ENCODE results near the gene NAT16.

NAT16 gene

DNA sequence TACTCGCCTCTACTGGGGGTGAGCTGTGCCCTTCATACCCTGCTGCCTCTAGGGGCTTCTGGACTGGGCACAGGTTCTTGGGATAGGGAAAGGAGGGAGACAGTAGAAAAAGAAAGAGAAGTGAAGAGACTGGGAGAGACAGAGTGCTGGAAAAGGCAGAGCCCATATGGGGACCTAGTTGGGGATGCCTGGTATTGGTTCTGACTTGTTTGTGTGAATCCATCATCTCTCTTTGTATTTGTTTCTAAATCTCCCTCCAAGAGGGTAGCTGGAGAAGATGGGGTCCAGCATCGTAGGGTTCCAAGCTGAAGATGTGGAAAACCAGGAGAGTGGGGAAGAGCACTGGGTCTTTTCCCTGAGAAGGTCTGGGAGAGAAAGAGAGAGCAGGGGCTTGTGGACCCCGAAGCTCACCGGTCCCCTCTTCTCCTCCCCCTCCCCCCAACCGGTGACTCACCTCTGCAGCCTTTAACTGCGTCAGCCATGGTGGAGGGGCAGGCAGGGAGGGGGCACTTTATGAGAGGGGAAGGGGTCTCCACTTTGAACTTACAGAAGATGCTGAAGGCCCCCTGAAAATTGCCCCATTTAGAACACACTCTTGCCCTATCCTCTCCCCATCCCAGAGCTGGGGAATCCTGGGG lies 11.6 kb downstream of the NAT16 start:
- Histone ChIP-seq H3K9me3 (ENCODE audit: severe bottlenecking) (no peaks in the 10 kb centered on the region), H3K27me3 (ENCODE audit: insufficient read depth, poor library complexity, severe bottlenecking) (peaks cover 70% of the 10 kb centered on the region), H3K27ac (ENCODE audit: poor library complexity, severe bottlenecking) (no peak overlapping the region), H3K4me1 (ENCODE audit: insufficient read depth, poor library complexity, severe bottlenecking) (peaks cover 26% of the 10 kb centered on the region), H3K4me3 (ENCODE audit: severe bottlenecking) (no peak overlapping the region), H3K36me3 (ENCODE audit: low read depth) (no peaks in the 10 kb centered on the region)
- no peak for TF ChIP-seq CTCF (IDR thresholded peaks at IDR 0.05; ENCODE audit: poor library complexity, severe bottlenecking)
- no peak for DNase-seq (ENCODE audit: low spot score)
- no peak for ATAC-seq (ENCODE audit: low read depth)

DNA sequence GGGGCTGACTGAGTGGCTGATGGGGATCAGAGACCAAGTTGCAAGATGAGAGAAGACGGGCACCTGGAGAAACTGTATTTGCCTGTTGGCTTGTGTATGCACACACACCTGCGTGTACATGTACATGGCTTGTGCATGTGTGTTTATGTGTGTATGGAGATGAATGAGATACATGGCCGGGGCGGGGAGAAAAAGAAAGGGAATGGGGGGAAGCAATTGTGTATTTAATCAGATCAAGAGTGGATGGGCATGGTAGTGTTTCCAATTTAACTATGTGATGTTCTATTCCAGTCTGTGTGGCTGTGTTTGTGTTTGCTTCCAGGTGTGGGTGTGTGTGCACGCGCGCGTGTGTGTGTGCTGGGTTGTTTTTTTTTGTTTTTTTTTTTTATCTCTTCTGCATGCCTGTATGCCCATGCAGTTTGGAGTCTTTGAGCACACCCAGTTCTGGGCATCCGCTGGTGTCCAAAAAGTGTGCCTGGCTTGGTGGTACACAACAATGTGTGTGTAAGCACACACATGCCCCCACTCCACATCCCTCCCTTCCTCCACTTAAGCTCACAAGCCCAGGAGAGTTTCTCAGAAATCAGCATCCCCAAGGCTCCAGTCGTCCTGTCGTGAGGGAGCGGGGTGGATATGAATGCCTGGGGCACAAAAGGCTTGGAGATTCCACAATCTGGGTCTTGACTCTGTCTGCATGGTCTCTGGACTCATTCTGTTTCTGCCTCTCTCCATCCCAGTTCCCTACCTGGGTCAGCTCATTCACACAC lies 12.3 kb downstream of the NAT16 start:
- Histone ChIP-seq H3K4me1 (ENCODE audit: insufficient read depth, poor library complexity, severe bottlenecking) (peaks cover 22% of the 10 kb centered on the region), H3K36me3 (ENCODE audit: low read depth) (no peaks in the 10 kb centered on the region), H3K27me3 (ENCODE audit: insufficient read depth, poor library complexity, severe bottlenecking) (peaks cover 63% of the 10 kb centered on the region), H3K27ac (ENCODE audit: poor library complexity, severe bottlenecking) (no peak overlapping the region), H3K9me3 (ENCODE audit: severe bottlenecking) (no peaks in the 10 kb centered on the region), H3K4me3 (ENCODE audit: severe bottlenecking) (no peak overlapping the region)
- DNase-seq (ENCODE audit: low spot score) (no peak), ATAC-seq (ENCODE audit: low read depth) (no peak)
- TF ChIP-seq CTCF (IDR thresholded peaks at IDR 0.05; ENCODE audit: poor library complexity, severe bottlenecking), result no peak

- DNase-seq (ENCODE audit: low spot score), result no peak
- ATAC-seq (ENCODE audit: low read depth), result no peak
- Histone ChIP-seq H3K4me1 (ENCODE audit: insufficient read depth, poor library complexity, severe bottlenecking) (peaks cover 22% of the 10 kb centered on the region), H3K27ac (ENCODE audit: poor library complexity, severe bottlenecking) (no peak overlapping the region), H3K4me3 (ENCODE audit: severe bottlenecking) (no peak overlapping the region), H3K36me3 (ENCODE audit: low read depth) (0 out of 2 replicates have a peak, but pooled peaks cover 3% of the 10 kb centered on the region), H3K9me3 (ENCODE audit: severe bottlenecking) (no peaks in the 10 kb centered on the region), H3K27me3 (ENCODE audit: insufficient read depth, poor library complexity, severe bottlenecking) (peaks cover 55% of the 10 kb centered on the region)
- no peak for TF ChIP-seq CTCF (IDR thresholded peaks at IDR 0.05; ENCODE audit: poor library complexity, severe bottlenecking)
Measured at GRCh38 chr7:101166909-101167644, 13.0 kb downstream of the NAT16 start.

- peaks cover 50% of the 10 kb centered on the region for H3K27me3 ChIP-seq (ENCODE audit: insufficient read depth, poor library complexity, severe bottlenecking)
- peaks cover 22% of the 10 kb centered on the region for H3K4me1 ChIP-seq (ENCODE audit: insufficient read depth, poor library complexity, severe bottlenecking)
- H3K4me3 ChIP-seq (ENCODE audit: severe bottlenecking), result no peak overlapping the region
- H3K36me3 ChIP-seq (ENCODE audit: low read depth), result peaks cover 8% of the 10 kb centered on the region; the same call in 1 of the 2 replicates
- no peak for TF ChIP-seq CTCF (IDR thresholded peaks at IDR 0.05; ENCODE audit: poor library complexity, severe bottlenecking)
- DNase-seq (ENCODE audit: low spot score) (no peak), ATAC-seq (ENCODE audit: low read depth) (no peak)
- H3K27ac ChIP-seq (ENCODE audit: poor library complexity, severe bottlenecking), result no peak overlapping the region
- no peaks in the 10 kb centered on the region for H3K9me3 ChIP-seq (ENCODE audit: severe bottlenecking)
Measured at GRCh38 chr7:101166648-101166908, 13.5 kb downstream of the NAT16 start.
